GM23338 (cell line): Measurements from ENCODE around the gene NHERF1. TPM values are rescaled to one million over a fixed set of nuclear protein-coding genes. Genes with fewer than 3 reads are reported as not detected.

Experiments used
- ATAC-seq: fragments of 200-7000 bp; cut with Tn5 transposase; 3 replicates; pipeline ENCODE4 v1.9.1; 2020
- DNase-seq: peaks from one replicate; pipeline ENCODE4 v3.0.0-alpha.2; 2015; ENCODE audit warnings: low spot score
- H2AFZ ChIP-seq: fragments of 200-600 bp; sonication (generic); 2 replicates; pipeline ENCODE4 v1.8.0; 2016; ENCODE audit warnings: antibody characterized with exemption, mild to moderate bottlenecking, moderate library complexity
- H3F3A ChIP-seq: fragments of 200-600 bp; sonication (generic); replicated peaks from 2 replicates; pipeline ENCODE4 v1.8.0; 2017; ENCODE audit warnings: antibody characterized with exemption, mixed run types, low read depth
- H3K27ac ChIP-seq: fragments of 200-600 bp; sonication (generic); 2 replicates; pipeline ENCODE4 v1.6.1; 2016; ENCODE audit warnings: low read depth
- H3K27me3 ChIP-seq: fragments of 200-600 bp; sonication (generic); 2 replicates; pipeline ENCODE4 v1.8.0; 2016; ENCODE audit warnings: mild to moderate bottlenecking, mixed run types, moderate library complexity; ENCODE audit not compliant: insufficient read depth
- H3K36me3 ChIP-seq: fragments of 200-600 bp; sonication (generic); 2 replicates; pipeline ENCODE4 v1.8.0; 2016; ENCODE audit warnings: mild to moderate bottlenecking; ENCODE audit not compliant: insufficient read depth
- H3K4me1 ChIP-seq: fragments of 200-600 bp; sonication (generic); 2 replicates; pipeline ENCODE4 v1.8.0; 2016; ENCODE audit warnings: mild to moderate bottlenecking, moderate library complexity; ENCODE audit not compliant: insufficient read depth
- H3K4me2 ChIP-seq: fragments of 200-600 bp; sonication (generic); 2 replicates; pipeline ENCODE4 v1.7.1; 2017; ENCODE audit warnings: mixed run types
- H3K4me3 ChIP-seq: fragments of 200-600 bp; sonication (generic); 2 replicates; pipeline ENCODE4 v1.6.1; 2016; ENCODE audit warnings: mixed run types
- H3K79me2 ChIP-seq: fragments of 200-600 bp; sonication (generic); replicated peaks from 2 replicates; pipeline ENCODE4 v1.8.0; 2017; ENCODE audit warnings: mild to moderate bottlenecking; ENCODE audit not compliant: insufficient read depth
- H3K9me2 ChIP-seq: fragments of 200-600 bp; sonication (generic); 2 replicates; pipeline ENCODE4 v1.8.0; 2017; ENCODE audit not compliant: insufficient read depth
- H4K20me1 ChIP-seq: fragments of 200-600 bp; sonication (generic); replicated peaks from 2 replicates; pipeline ENCODE4 v1.8.0; 2017; ENCODE audit warnings: mild to moderate bottlenecking; ENCODE audit not compliant: insufficient read depth
- H3K27ac Mint-ChIP-seq: 2 replicates; pipeline ENCODE4 v1.8.0; 2020; ENCODE audit warnings: inconsistent platforms, mild to moderate bottlenecking, moderate library complexity, mixed read lengths
- H3K27me3 Mint-ChIP-seq: 3 replicates; pipeline ENCODE4 v1.8.0; 2022; ENCODE audit warnings: low read depth, mild to moderate bottlenecking, moderate library complexity, mixed read lengths, inconsistent platforms; ENCODE audit not compliant: insufficient read depth, poor library complexity
- H3K36me3 Mint-ChIP-seq: 3 replicates; pipeline ENCODE4 v1.8.0; 2021; ENCODE audit warnings: low read depth, mild to moderate bottlenecking, inconsistent platforms, moderate library complexity, mixed read lengths
- H3K4me1 Mint-ChIP-seq: 3 replicates; pipeline ENCODE4 v1.8.0; 2020; ENCODE audit warnings: mild to moderate bottlenecking, inconsistent platforms, mixed read lengths
- H3K4me3 Mint-ChIP-seq: 3 replicates; pipeline ENCODE4 v1.8.0; 2021; ENCODE audit warnings: moderate library complexity, mild to moderate bottlenecking, inconsistent platforms, mixed read lengths
- H3K9me3 Mint-ChIP-seq: 3 replicates; pipeline ENCODE4 v1.8.0; 2020; ENCODE audit warnings: moderate library complexity, mild to moderate bottlenecking, inconsistent platforms, mixed read lengths
- CREB1 ChIP-seq: fragments of 250-450 bp; sonication (Bioruptor Pico); IDR thresholded peaks from 2 replicates; pipeline ENCODE4 v1.5.0; 2020; ENCODE audit warnings: low read depth, mild to moderate bottlenecking, moderate library complexity
- EZH2phosphoT487 ChIP-seq: fragments of 200-600 bp; sonication (generic); IDR thresholded peaks from one replicate; pipeline ENCODE4 v1.8.1; 2018; ENCODE audit warnings: antibody characterized with exemption; ENCODE audit not compliant: unreplicated experiment
- JUNB ChIP-seq: IDR thresholded peaks from one replicate; pipeline ENCODE4 v1.6.1; 2016; ENCODE audit warnings: antibody characterized with exemption; ENCODE audit not compliant: unreplicated experiment
- NANOG ChIP-seq: IDR thresholded peaks from 2 replicates; pipeline ENCODE4 v1.6.1; 2016; ENCODE audit warnings: antibody characterized with exemption, borderline replicate concordance
- POLR2AphosphoS5 ChIP-seq: IDR thresholded peaks from 2 replicates; pipeline ENCODE4 v1.6.1; 2016; ENCODE audit warnings: antibody characterized with exemption, low read depth
- STAT1 ChIP-seq: IDR thresholded peaks from one replicate; pipeline ENCODE4 v1.6.1; 2016; ENCODE audit warnings: antibody characterized with exemption; ENCODE audit not compliant: unreplicated experiment
- ZNF114 ChIP-seq: fragments of 250-450 bp; sonication (Bioruptor Pico); IDR thresholded peaks from 2 replicates; pipeline ENCODE4 v1.5.0; 2020; ENCODE audit warnings: mild to moderate bottlenecking, moderate library complexity
- ZNF331 ChIP-seq: fragments of 250-450 bp; sonication (Bioruptor Pico); IDR thresholded peaks from 2 replicates; pipeline ENCODE4 v1.5.0; 2020; ENCODE audit warnings: low read depth, mild to moderate bottlenecking, moderate library complexity
- ZNF462 ChIP-seq: fragments of 250-450 bp; sonication (Bioruptor Pico); IDR thresholded peaks from 2 replicates; pipeline ENCODE4 v1.5.0; 2020; ENCODE audit warnings: mild to moderate bottlenecking, moderate library complexity
- polyA plus RNA-seq: library from polyadenylated mRNA; unstranded; fragments of >200 nt; fragmentation: Nextera tagmentation; extraction: Ambion mirVana; gene quantifications from 2 replicates; pipeline ENCODE4 v1.2.1, GENCODE V29; 2016
- total RNA-seq: library from RNA; depleted of rRNA; stranded (reverse); fragments of >200 nt; shearing (Covaris generic); gene quantifications from 2 replicates; pipeline ENCODE4 v1.2.3, GENCODE V29; 2014
- TF ChIP-seq, protein P1 (sequence below): IDR thresholded peaks from 2 replicates; pipeline ENCODE4 v1.6.1; 2016; ENCODE audit warnings: antibody characterized with exemption
- TF ChIP-seq, protein P2 (sequence below), 2 experiments: fragments of 200-600 bp in 1 of 2; sonication (generic) in 1 of 2; conservative IDR thresholded peaks; 2 replicates each; pipeline versions ENCODE4 v1.5.1 to v1.6.1; 2016 to 2017; ENCODE audit warnings: antibody characterized with exemption in 2 of 2, low read depth in 2 of 2, mild to moderate bottlenecking in 2 of 2, moderate library complexity in 1 of 2
- TF ChIP-seq, protein P3 (sequence below): IDR thresholded peaks from one replicate; pipeline ENCODE4 v1.6.1; 2018; ENCODE audit warnings: antibody characterized with exemption; ENCODE audit not compliant: unreplicated experiment

The NHERF1 gene
- total and polyA plus RNA-seq, 2 experiments from 2014 or later, result 48.8 to 100 TPM

GRCh38 chr17:74740173-74740572 is 8.3 kb upstream of the NHERF1 start (continued):
- TF ChIP-seq EZH2phosphoT487, result no peak

DNA sequence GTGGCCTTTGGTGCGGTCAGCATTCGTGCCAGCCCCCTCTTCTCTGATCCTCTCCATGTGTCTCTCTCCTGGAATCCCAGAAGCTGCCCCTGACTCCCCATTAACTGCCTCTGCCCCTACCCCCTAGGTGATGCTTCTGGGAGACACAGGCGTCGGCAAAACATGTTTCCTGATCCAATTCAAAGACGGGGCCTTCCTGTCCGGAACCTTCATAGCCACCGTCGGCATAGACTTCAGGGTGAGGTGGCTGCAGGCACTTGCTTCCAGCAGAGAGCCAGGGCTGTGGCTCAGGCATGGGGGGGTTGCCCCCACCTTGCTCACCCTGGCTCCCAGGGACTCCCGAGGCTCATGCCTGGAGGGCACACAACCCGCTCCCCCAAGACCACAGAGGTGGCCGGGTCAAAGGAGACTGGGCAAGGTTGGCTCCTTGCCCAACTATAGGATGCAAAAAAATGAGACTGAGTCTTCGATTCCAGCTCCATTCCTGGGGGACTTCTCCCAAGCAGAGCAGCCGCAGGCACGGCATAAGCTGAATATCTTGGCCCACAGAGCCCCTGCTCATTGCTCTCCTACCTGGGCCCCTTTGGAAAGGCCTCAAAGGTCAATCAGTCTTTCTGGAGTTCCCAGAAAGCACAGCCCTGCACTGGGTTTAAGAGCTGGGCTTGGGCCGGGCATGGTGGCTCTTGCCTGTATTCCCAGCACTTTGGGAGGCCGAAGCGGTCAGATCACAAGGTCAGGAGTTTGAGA is 7.6 kb upstream of the NHERF1 start:
- H3K4me2 ChIP-seq, result no peak overlapping the region
- no peaks in the 10 kb centered on the region for H3K27me3 ChIP-seq
- Mint-ChIP-seq H3K4me3 (no peak overlapping the region), H3K9me3 (no peaks in the 10 kb centered on the region), H3K27me3 (peaks cover 26% of the 10 kb centered on the region), H3K36me3 (no peaks in the 10 kb centered on the region), H3K4me1 (peaks cover 38% of the 10 kb centered on the region), H3K27ac (no peak overlapping the region)
- no peak overlapping the region for H2AFZ ChIP-seq
- peaks cover 8% of the 10 kb centered on the region; the same call in 1 of the 2 replicates for H3F3A ChIP-seq
- no peaks in the 10 kb centered on the region for H3K9me2 ChIP-seq
- no peaks in the 10 kb centered on the region for H3K79me2 ChIP-seq
- H3K4me1 ChIP-seq, result peaks cover 30% of the 10 kb centered on the region
- H3K27ac ChIP-seq, result no peak overlapping the region
- ATAC-seq, result no peak
- H3K4me3 ChIP-seq, result no peak overlapping the region
- DNase-seq, result no peak
- H3K36me3 ChIP-seq, result no peaks in the 10 kb centered on the region
- H4K20me1 ChIP-seq, result no peaks in the 10 kb centered on the region
- TF ChIP-seq ZNF114 (CRISPR knock-in tag) (no peak), NANOG (no peak), ZNF331 (CRISPR knock-in tag) (no peak), EZH2phosphoT487 (no peak), ZNF462 (CRISPR knock-in tag) (no peak), JUNB (no peak), CREB1 (CRISPR knock-in tag) (no peak), STAT1 (no peak), POLR2AphosphoS5 (no peak)
- TF ChIP-seq, protein P1, sequence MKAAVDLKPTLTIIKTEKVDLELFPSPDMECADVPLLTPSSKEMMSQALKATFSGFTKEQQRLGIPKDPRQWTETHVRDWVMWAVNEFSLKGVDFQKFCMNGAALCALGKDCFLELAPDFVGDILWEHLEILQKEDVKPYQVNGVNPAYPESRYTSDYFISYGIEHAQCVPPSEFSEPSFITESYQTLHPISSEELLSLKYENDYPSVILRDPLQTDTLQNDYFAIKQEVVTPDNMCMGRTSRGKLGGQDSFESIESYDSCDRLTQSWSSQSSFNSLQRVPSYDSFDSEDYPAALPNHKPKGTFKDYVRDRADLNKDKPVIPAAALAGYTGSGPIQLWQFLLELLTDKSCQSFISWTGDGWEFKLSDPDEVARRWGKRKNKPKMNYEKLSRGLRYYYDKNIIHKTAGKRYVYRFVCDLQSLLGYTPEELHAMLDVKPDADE, result no peak
- TF ChIP-seq, protein P2, sequence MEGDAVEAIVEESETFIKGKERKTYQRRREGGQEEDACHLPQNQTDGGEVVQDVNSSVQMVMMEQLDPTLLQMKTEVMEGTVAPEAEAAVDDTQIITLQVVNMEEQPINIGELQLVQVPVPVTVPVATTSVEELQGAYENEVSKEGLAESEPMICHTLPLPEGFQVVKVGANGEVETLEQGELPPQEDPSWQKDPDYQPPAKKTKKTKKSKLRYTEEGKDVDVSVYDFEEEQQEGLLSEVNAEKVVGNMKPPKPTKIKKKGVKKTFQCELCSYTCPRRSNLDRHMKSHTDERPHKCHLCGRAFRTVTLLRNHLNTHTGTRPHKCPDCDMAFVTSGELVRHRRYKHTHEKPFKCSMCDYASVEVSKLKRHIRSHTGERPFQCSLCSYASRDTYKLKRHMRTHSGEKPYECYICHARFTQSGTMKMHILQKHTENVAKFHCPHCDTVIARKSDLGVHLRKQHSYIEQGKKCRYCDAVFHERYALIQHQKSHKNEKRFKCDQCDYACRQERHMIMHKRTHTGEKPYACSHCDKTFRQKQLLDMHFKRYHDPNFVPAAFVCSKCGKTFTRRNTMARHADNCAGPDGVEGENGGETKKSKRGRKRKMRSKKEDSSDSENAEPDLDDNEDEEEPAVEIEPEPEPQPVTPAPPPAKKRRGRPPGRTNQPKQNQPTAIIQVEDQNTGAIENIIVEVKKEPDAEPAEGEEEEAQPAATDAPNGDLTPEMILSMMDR (conservative IDR thresholded peaks at IDR 0.05; ENCODE audit: low read depth in 2 of 2), result no peak
- TF ChIP-seq, protein P3, sequence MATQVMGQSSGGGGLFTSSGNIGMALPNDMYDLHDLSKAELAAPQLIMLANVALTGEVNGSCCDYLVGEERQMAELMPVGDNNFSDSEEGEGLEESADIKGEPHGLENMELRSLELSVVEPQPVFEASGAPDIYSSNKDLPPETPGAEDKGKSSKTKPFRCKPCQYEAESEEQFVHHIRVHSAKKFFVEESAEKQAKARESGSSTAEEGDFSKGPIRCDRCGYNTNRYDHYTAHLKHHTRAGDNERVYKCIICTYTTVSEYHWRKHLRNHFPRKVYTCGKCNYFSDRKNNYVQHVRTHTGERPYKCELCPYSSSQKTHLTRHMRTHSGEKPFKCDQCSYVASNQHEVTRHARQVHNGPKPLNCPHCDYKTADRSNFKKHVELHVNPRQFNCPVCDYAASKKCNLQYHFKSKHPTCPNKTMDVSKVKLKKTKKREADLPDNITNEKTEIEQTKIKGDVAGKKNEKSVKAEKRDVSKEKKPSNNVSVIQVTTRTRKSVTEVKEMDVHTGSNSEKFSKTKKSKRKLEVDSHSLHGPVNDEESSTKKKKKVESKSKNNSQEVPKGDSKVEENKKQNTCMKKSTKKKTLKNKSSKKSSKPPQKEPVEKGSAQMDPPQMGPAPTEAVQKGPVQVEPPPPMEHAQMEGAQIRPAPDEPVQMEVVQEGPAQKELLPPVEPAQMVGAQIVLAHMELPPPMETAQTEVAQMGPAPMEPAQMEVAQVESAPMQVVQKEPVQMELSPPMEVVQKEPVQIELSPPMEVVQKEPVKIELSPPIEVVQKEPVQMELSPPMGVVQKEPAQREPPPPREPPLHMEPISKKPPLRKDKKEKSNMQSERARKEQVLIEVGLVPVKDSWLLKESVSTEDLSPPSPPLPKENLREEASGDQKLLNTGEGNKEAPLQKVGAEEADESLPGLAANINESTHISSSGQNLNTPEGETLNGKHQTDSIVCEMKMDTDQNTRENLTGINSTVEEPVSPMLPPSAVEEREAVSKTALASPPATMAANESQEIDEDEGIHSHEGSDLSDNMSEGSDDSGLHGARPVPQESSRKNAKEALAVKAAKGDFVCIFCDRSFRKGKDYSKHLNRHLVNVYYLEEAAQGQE, result no peak
